ENCODE measurements around the gene SPOCK1. TPM values are rescaled to one million over a fixed set of nuclear protein-coding genes. Genes with fewer than 3 reads are reported as not detected.

Gene SPOCK1
- total and polyA plus RNA-seq, 4 donors: 0.07 to 0.18 (median 0.17) TPM; not detected in 1

DNA sequence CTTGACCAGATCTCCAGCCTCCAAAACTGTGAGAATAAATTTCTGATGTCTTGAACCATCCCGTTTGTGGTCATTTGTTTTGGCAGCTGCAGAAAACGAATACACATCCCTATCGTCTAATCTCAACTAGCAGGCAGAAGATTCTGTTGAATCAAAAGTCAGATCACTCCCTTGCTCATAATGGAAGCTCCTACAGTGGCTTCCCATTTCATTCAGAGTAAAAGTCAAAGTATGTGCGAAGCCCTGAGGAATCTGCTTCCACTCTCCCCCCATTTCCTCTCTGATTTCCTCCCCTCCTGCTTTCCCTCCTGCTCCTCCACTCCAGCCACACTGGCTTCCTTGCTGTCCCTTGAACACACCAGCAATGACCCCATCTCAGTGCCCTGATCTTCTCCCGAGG, 34.8 kb upstream of the SPOCK1 start:
- no peaks in the 10 kb centered on the region for H3K4me1 ChIP-seq (ENCODE audit: control insufficient read depth in 4 of 4, insufficient read depth in 4 of 4, low read length in 3 of 4)
- DNase-seq (ENCODE audit: low spot score): no peak
- H3K36me3 ChIP-seq (ENCODE audit: control insufficient read depth in 4 of 4, insufficient read depth in 3 of 4, low read depth in 1 of 4, low read length in 3 of 4): no peaks in the 10 kb centered on the region
- 61% methylated on average over 5 of the region's 5 CpGs for WGBS
- H3K27me3 ChIP-seq (ENCODE audit: control insufficient read depth in 4 of 4, insufficient read depth in 4 of 4, low read length in 3 of 4): peaks cover 0 to 5% (median 0%) of the 10 kb centered on the region in 4 donors
- TF ChIP-seq, protein P1, sequence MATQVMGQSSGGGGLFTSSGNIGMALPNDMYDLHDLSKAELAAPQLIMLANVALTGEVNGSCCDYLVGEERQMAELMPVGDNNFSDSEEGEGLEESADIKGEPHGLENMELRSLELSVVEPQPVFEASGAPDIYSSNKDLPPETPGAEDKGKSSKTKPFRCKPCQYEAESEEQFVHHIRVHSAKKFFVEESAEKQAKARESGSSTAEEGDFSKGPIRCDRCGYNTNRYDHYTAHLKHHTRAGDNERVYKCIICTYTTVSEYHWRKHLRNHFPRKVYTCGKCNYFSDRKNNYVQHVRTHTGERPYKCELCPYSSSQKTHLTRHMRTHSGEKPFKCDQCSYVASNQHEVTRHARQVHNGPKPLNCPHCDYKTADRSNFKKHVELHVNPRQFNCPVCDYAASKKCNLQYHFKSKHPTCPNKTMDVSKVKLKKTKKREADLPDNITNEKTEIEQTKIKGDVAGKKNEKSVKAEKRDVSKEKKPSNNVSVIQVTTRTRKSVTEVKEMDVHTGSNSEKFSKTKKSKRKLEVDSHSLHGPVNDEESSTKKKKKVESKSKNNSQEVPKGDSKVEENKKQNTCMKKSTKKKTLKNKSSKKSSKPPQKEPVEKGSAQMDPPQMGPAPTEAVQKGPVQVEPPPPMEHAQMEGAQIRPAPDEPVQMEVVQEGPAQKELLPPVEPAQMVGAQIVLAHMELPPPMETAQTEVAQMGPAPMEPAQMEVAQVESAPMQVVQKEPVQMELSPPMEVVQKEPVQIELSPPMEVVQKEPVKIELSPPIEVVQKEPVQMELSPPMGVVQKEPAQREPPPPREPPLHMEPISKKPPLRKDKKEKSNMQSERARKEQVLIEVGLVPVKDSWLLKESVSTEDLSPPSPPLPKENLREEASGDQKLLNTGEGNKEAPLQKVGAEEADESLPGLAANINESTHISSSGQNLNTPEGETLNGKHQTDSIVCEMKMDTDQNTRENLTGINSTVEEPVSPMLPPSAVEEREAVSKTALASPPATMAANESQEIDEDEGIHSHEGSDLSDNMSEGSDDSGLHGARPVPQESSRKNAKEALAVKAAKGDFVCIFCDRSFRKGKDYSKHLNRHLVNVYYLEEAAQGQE (IDR thresholded peaks at IDR 0.05): no peak
- no peak for TF ChIP-seq TAF1 (conservative IDR thresholded peaks at IDR 0.05)
- no peak for TF ChIP-seq RXRA (IDR thresholded peaks at IDR 0.05)
- no peak for TF ChIP-seq HNF4G (IDR thresholded peaks at IDR 0.05)
- no peak for TF ChIP-seq NR2F2 (IDR thresholded peaks at IDR 0.05)
- no peak for TF ChIP-seq FOXA2 (IDR thresholded peaks at IDR 0.05)
- no peak for TF ChIP-seq ZBTB33 (IDR thresholded peaks at IDR 0.05)
- TF ChIP-seq, protein P2, sequence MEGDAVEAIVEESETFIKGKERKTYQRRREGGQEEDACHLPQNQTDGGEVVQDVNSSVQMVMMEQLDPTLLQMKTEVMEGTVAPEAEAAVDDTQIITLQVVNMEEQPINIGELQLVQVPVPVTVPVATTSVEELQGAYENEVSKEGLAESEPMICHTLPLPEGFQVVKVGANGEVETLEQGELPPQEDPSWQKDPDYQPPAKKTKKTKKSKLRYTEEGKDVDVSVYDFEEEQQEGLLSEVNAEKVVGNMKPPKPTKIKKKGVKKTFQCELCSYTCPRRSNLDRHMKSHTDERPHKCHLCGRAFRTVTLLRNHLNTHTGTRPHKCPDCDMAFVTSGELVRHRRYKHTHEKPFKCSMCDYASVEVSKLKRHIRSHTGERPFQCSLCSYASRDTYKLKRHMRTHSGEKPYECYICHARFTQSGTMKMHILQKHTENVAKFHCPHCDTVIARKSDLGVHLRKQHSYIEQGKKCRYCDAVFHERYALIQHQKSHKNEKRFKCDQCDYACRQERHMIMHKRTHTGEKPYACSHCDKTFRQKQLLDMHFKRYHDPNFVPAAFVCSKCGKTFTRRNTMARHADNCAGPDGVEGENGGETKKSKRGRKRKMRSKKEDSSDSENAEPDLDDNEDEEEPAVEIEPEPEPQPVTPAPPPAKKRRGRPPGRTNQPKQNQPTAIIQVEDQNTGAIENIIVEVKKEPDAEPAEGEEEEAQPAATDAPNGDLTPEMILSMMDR (IDR thresholded peaks at IDR 0.05; ENCODE audit: low read depth, low read length, missing input control): no peak
- no peak for TF ChIP-seq GABPA (IDR thresholded peaks at IDR 0.05 in 1 of 2, conservative IDR thresholded peaks at IDR 0.05 in 1 of 2)
- no peak overlapping the region for H3K4me3 ChIP-seq (ENCODE audit: low read depth in 1 of 3, low read length in 3 of 3)
- no peak overlapping the region for H3K9ac ChIP-seq (ENCODE audit: low read depth in 1 of 2, low read length in 2 of 2)
- H3K27ac ChIP-seq (ENCODE audit: low read depth in 1 of 2, low read length in 2 of 2): no peak overlapping the region
- H3K9me3 ChIP-seq (ENCODE audit: control insufficient read depth in 4 of 4, low read length in 3 of 4): peaks cover 0 to 1% (median 0%) of the 10 kb centered on the region in 4 donors

DNA sequence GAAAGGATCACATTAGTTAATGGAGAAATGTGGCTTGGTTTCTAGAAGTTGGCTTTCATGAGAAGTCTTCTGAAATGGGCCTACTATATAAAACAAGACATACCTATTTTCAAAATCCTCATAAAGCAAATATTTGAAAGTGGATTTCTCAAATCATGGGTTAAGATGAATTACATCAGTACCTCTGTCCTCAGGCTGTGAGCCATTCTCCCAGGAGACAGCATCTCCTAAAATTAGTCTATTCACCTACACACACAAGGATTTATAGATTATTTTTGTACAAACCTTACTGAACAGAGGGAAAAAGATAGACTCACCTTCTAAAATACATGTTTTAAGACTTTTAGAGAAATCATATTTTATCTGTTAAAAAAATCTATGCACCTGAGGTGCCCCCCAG, 32.1 kb upstream of the SPOCK1 start:
- no peaks in the 10 kb centered on the region for H3K36me3 ChIP-seq (ENCODE audit: control insufficient read depth in 4 of 4, insufficient read depth in 3 of 4, low read depth in 1 of 4, low read length in 3 of 4)
- peaks cover 0 to 5% (median 0%) of the 10 kb centered on the region in 4 donors for H3K27me3 ChIP-seq (ENCODE audit: control insufficient read depth in 4 of 4, insufficient read depth in 4 of 4, low read length in 3 of 4)
- no peaks in the 10 kb centered on the region for H3K4me1 ChIP-seq (ENCODE audit: control insufficient read depth in 4 of 4, insufficient read depth in 4 of 4, low read length in 3 of 4)
- no peak overlapping the region for H3K9ac ChIP-seq (ENCODE audit: low read depth in 1 of 2, low read length in 2 of 2)
- H3K9me3 ChIP-seq (ENCODE audit: control insufficient read depth in 4 of 4, low read length in 3 of 4): peaks cover 0 to 1% (median 0%) of the 10 kb centered on the region in 4 donors
- H3K27ac ChIP-seq (ENCODE audit: low read depth in 1 of 2, low read length in 2 of 2): no peak overlapping the region
- no peak for DNase-seq (ENCODE audit: low spot score)
- no peak for TF ChIP-seq RXRA (IDR thresholded peaks at IDR 0.05)
- no peak for TF ChIP-seq HNF4A (conservative IDR thresholded peaks at IDR 0.05)
- no peak for TF ChIP-seq MAX (IDR thresholded peaks at IDR 0.05)
- TF ChIP-seq FOXA1 (IDR thresholded peaks at IDR 0.05): no peak
- TF ChIP-seq NR2F2 (IDR thresholded peaks at IDR 0.05): no peak
- no peak for TF ChIP-seq TAF1 (conservative IDR thresholded peaks at IDR 0.05)
- TF ChIP-seq, protein P2 (IDR thresholded peaks at IDR 0.05; ENCODE audit: low read depth, low read length, missing input control): no peak
- TF ChIP-seq SP1 (IDR thresholded peaks at IDR 0.05): no peak
- TF ChIP-seq HNF4G (IDR thresholded peaks at IDR 0.05): no peak
- TF ChIP-seq RAD21 (IDR thresholded peaks at IDR 0.05): no peak
- TF ChIP-seq GABPA (IDR thresholded peaks at IDR 0.05 in 1 of 2, conservative IDR thresholded peaks at IDR 0.05 in 1 of 2): no peak
- TF ChIP-seq ATF3 (IDR thresholded peaks at IDR 0.05): no peak
- no peak for TF ChIP-seq JUND (IDR thresholded peaks at IDR 0.05)
- no peak for TF ChIP-seq FOXA2 (IDR thresholded peaks at IDR 0.05)
- TF ChIP-seq, protein P1 (IDR thresholded peaks at IDR 0.05): no peak
- TF ChIP-seq EGR1 (IDR thresholded peaks at IDR 0.05; ENCODE audit: low read depth in 2 of 2): no peak
- H3K4me3 ChIP-seq (ENCODE audit: low read depth in 1 of 3, low read length in 3 of 3): no peak overlapping the region
